PFSK-1 (cell line): ENCODE measurements around the gene GAST.

Experiments used
- FOXP2 ChIP-seq: optimal IDR thresholded peaks from 2 replicates; pipeline ENCODE3; 2011; ENCODE audit warnings: borderline replicate concordance, control low read depth, inconsistent platforms; ENCODE audit not compliant: insufficient read depth; ENCODE audit errors: extremely low read length, extremely low read depth
- POLR2AphosphoS5 ChIP-seq: IDR thresholded peaks from 2 replicates; pipeline ENCODE4 v1.6.1; 2012; ENCODE audit warnings: low read depth, mild to moderate bottlenecking, control low read depth, low read length, moderate library complexity
- REST ChIP-seq, 2 experiments: IDR thresholded peaks; 2 replicates each; pipeline versions ENCODE4 v1.6.1 to v1.8.0; 2011 to 2012; ENCODE audit warnings: low read depth in 2 of 2, low read length in 2 of 2, control low read depth in 1 of 2, inconsistent platforms in 1 of 2, mild to moderate bottlenecking in 1 of 2, moderate library complexity in 1 of 2; ENCODE audit not compliant: insufficient read depth in 1 of 2
- SIN3A ChIP-seq: IDR thresholded peaks from 2 replicates; pipeline ENCODE4 v1.6.1; 2012; ENCODE audit warnings: mild to moderate bottlenecking, low read length, moderate library complexity, borderline replicate concordance; ENCODE audit not compliant: insufficient read depth
- TAF1 ChIP-seq: IDR thresholded peaks from 2 replicates; pipeline ENCODE4 v1.6.1; 2012; ENCODE audit warnings: low read length, control low read depth, borderline replicate concordance; ENCODE audit not compliant: insufficient read depth

GRCh38 chr17:41738077-41738800 lies 26.1 kb downstream of the GAST start:
- no peak for TF ChIP-seq SIN3A
- no peak for TF ChIP-seq POLR2AphosphoS5
- TF ChIP-seq TAF1 = no peak
- no peak for TF ChIP-seq REST (IDR thresholded peaks at IDR 0.05; ENCODE audit: insufficient read depth in 1 of 2, low read depth in 2 of 2, low read length in 2 of 2)
- TF ChIP-seq FOXP2 = peak; percentile 81
